ENCODE measurements around the gene HSPG2.

The HSPG2 gene

GRCh38 chr1:21879928-21880618 is 57.0 kb downstream of the HSPG2 start:
- DNase-seq (ENCODE audit: low spot score), result no peak

- DNase-seq (ENCODE audit: low spot score), result no peak
Observed at GRCh38 chr1:21878840-21879478, 58.2 kb downstream of the HSPG2 start.

DNA sequence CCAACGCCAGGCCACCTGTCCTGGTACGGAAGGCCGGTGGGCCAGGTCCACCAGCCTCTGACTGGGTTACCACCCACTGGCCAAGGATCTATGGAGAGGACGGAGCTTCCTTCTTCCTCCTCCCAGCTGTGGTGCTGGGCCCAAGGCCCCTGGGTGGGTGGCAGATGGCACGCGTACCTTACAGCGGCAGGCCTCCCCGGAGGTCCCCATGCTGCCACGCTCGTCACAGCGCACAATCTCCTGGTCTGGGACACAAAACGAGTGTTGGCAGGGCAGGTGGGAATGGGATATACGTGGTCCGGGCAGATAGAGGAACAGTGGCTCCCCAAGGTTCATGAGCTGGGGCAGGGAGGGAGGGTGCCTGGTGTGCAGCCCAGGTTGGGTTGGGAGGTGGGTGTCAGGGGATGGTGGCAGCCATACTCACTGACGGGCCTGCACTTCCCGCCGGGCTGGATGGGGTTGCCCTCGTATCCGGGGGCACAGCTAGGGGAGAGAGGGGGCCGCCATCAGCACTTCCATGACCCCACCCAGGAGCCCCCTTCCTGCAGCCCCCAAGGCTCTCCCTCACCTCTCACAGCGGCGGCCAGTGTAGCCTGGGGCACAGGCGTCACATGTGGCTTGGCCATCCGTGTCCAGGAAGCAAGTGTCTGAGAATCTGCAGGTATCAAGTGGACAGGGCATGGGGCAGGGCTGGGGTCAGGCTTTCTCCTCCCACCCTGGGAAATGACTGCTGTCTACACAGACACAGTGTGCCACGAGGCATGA is 58.9 kb downstream of the HSPG2 start:
- no peak for DNase-seq (ENCODE audit: low spot score)

DNA sequence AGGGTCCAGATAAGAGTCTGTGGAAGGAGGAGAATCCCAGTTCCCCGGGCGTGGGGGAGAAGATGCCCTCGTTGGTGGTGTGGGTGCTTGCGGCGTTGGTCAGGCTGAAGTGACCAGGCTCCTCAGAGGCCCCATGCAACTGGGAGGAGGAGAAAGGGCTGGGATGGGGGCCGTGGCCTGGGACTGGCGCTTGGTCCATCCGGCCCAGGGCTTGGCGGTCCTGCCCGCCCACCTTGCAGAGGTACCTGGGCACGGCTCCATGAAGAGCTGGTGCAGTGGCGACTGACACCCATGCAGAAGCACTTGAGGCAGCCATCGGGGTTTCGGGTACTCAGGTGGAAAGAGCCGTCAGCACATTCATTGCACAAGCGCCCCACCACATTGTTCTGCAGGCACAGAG is 60.8 kb downstream of the HSPG2 start:
- DNase-seq (ENCODE audit: low spot score), result no peak

DNA sequence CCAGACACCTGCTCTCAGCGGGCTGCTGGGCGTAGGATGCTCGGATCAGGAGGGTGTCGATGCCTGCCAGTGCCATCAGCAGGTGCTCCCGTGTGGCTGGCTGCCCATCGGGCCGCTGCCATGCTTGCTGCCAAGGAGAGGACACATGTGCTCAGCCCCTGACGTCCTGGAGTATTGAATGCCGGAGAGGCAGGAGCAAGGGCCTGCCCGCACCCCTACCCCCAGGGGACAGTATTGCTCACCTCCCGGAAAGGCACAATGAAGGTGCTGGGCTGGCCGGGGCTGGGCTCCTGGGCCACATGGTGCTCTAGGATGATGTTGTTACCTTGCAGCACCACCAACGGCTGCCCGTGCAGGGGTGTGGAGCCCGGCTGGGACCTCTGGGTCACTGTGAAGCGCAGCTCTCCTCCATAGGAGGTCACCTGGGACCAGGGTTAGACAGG is 61.5 kb downstream of the HSPG2 start:
- no peak for DNase-seq (ENCODE audit: low spot score)

- no peak for DNase-seq (ENCODE audit: low spot score)
Observed at GRCh38 chr1:21874778-21875547, 62.1 kb downstream of the HSPG2 start.

DNA sequence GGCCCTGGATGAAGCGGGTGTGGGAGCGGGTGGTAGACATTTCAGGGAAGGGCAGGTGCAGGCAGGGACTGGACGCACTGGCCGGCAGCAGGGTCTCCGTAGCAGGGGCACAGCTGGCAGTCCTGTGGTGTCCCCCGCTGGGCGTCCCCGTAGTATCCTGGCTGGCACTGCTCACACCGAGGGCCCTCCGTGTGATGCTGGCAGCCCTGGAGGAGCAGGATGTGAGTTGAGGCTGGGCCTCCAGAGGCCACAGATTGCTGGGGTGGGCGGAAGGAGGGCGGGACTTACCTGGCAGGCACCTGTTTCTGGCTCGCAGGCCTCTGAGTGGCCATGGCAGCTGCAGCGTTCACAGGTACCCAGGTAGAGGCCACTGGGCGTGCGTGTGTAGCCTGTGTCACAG is 62.8 kb downstream of the HSPG2 start:
- no peak for DNase-seq (ENCODE audit: low spot score)

DNA sequence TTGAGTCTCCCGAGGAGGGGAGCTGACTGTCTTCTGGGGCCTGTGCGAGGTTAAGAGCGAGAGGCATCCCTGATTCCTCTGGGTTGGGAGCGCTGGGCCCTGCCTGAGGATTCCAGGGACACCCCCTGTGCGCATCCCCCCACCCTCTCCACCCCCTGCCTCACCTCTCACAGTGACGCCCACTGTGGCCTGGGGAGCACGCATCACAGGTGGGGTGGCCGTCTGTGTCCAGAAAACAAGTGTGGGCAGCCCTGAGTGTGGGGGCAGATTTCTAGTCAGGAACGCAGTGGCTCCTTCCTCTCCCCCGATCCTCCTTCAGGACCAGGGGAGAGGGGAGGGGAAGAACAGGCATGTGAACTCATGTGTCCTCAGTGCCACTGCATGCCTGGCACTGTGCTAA is 63.3 kb downstream of the HSPG2 start:
- DNase-seq (ENCODE audit: low spot score), result no peak

DNA sequence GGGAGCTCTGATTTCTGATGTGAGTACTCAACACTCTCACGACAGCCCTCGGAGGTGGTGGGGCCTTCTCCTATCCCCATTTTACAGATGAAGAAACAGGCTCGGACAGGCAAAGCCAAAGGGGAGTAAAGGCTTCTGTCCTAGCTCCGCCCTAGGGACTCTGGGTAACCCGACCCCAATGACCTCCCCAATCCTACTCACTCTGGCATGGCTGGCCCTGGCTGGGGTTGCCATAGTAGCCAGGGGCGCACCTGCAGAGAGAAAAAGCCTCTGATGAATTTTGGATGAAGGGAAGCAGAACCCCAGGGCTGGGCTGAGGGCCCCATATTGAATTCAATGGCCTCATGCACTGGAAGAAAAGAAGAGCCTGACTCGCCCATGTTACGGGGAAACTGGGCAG is 63.9 kb downstream of the HSPG2 start:
- no peak for DNase-seq (ENCODE audit: low spot score)

DNA sequence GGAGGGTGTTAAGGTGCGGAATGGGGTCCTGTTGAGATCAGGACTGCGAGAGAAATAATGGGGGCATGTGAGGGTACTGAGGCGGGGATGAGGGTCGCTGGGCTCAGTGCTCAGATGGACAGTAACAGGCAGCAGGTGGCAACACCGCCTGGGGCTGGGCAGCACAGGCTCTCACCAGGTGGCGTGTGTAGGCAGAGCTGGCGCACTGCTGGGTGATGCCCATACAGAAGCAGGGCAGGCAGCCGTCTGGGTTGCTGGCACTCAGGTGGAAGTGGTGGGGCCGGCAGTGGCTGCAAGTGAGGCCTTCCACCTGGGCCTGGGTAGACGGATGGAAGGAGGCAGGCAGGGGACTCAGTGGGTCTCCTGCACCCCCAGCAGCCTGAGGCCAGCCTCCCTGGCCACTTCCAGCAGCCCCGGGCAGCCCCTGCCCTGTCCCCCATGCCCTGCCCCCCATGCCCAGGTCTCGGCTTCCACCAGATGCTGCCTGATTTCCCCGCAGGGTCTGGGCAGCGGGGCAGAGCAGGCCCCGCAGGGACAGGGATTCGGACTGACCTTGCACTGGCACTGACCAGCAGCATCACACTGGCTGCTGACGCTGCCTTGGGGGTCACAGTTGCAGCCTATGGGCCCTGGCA is 64.5 kb downstream of the HSPG2 start:
- DNase-seq (ENCODE audit: low spot score), result no peak

DNA sequence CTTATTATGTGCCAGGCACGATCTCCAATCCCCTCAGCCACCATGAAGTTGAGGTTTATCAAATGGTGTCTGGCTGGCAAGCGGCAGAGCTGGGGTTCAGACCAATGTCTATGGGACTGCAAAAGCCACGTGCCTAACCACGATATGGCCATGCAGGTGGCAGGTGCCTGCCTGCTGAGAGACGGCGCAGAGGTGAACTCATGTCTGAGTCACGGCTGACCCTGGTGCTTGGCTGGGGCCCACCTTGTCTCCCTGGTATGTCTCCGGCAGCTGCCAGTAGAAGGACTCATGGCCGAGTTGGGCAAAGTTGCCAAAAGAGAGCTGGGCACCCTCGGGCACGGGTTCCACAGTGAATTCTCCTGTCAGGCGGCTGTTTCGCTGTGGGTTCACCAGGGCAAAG is 65.2 kb downstream of the HSPG2 start:
- peak; percentile 66 for DNase-seq (ENCODE audit: low spot score)

- no peak for DNase-seq (ENCODE audit: low spot score)
Observed at GRCh38 chr1:21870611-21871010, 66.5 kb downstream of the HSPG2 start.

GRCh38 chr1:21869620-21870121 is 67.4 kb downstream of the HSPG2 start:
- DNase-seq (ENCODE audit: low spot score), result peak; percentile 54

DNA sequence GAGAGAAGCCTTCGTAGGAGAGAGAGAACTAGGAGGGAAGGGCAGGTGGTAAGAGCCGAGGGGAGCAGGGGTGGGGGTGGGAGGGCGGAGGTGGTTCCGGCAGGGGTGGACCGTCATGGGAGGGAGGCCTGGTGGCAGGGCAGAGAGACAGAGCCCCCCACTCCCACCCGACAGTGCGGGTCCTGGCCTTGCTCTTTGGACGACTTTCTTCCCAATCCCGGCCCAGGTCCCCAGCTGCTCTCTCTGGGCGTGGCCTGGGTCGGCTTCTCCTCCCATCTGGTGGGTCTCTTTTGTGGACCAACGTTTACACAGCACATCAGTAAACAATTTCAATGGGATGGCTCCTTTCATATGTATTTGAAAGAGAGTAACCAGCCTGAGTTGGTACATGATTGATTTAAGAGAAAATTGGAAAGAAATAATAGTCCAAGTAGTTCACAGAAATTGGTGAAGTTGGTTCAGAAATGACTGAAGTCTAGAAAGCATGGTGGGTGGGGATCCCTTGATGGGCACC is 68.1 kb downstream of the HSPG2 start:
- no peak for DNase-seq (ENCODE audit: low spot score)

DNA sequence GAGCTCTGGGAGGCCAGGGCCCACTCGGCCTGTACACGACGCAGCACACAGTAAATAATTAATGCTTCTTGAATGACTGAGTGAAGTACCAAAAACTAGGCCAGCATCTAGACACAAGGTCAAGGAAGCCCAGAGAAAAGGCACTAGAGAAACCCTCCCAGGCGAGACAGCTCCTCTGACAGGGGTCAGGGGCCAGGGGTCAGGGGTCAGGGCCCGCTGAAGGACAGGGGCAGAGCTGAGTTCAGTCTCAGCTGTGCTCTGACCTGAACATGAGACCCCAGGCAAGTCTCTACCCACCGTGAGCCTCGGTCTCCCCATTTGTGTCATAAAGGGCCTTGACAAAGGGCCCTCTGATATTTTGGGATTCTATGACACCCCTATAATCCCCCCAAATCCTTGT is 68.6 kb downstream of the HSPG2 start:
- no peak for DNase-seq (ENCODE audit: low spot score)

DNA sequence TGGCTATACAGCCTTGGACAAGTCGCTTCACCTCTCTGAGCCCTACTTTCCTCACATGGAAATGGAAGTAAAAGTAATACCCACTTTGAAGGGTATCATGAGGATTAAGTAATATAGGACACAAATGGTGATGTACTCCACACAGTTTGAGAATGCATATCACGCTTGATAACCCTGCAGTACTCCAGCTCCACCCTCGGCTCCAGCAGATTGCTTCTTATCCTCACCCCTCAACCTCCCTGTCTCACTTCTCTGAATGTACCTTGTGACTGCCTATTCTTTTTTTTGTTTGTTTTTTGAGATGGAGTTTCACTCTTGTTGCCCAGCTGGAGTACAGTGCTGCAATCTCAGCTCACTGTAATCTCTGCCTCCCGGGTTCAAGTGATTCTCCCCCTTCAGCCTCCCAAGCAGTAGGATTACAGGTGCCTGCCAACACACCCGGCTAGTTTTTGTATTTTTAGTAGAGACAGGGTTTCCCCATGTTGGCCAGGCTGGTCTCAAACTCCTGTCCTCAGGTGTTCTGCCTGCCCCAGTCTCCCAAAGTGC is 69.6 kb downstream of the HSPG2 start:
- DNase-seq (ENCODE audit: low spot score), result no peak

DNA sequence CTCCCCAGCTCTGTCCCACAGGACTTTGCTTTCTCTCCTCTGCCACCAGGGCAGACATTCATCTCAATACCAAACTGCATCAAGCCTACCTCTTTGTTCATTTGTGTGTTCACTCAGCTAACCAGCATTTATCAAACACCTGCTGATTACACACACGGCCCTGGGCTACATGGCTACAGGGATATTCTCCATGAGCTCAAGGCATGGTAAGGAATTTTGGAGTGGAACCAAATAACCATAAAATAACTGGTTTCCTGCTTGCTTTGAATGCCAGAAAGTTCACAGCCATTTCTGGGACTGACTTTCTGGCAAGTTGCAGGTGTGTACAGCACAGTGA is 70.4 kb downstream of the HSPG2 start:
- DNase-seq (ENCODE audit: low spot score), result no peak

GRCh38 chr1:21865943-21866706 is 71.0 kb downstream of the HSPG2 start:
- peak; percentile 17 for DNase-seq (ENCODE audit: low spot score)

DNA sequence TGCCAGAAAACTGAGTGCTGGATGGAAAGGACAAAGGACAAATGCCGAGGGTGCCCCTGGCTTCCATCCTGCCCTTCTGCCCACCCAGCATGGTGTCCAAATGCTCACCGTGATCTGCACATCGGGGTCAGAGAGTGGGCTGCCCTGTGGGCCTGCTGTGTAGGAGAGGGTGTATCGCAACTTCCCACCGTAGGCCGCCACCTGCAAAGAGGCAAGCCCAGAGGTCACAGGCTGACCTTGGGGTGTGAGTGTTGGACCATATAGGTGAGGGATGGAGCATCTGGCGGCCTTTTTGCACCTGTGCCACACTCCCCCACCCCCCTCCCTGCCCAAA is 71.5 kb downstream of the HSPG2 start:
- no peak for DNase-seq (ENCODE audit: low spot score)

DNA sequence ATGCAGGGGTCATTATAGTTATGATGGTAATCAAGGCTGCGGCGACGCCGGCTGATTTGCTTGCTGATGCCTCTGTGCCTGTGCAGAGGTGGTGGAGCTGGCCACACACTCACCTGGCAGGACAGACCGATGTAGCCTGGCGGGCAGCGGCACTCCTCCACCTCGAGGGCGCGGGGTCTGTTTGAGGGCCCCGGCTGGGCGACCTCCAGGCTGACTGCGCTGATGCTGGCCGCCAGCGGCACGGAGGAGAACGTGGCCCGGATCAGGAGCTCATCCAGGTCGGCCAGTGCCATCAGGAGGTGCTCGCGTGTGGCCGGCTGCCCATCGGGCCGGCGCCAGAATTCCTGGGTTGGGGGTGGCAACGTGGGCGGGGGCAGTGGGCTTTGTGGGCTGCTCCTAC is 72.4 kb downstream of the HSPG2 start:
- DNase-seq (ENCODE audit: low spot score), result no peak

GRCh38 chr1:21863981-21864380 is 73.1 kb downstream of the HSPG2 start:
- no peak for DNase-seq (ENCODE audit: low spot score)

Measured in SW480 (cell line).